ENCODE results near the gene PREX1.

PREX1 gene

DNA sequence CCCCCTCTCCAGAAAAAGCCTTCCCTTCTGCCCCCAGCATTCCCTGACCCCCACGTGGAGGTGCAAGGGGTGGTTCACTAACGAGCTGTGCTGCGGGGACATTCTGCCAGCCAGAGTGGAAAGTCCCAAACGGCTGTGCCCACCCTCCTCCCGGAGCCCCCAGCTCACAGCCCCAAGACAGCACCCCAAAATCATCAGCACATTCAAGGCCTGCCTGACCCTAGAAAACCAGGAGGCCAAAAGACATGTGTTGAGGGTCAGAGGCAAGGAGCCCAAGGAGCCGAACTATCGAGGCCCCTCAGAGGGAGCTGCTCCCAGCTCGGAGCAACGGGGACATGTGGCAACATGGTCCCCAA lies 197.9 kb downstream of the PREX1 start:
- DNase-seq = no peak

- DNase-seq = no peak
Measured at GRCh38 chr20:48629069-48629959, 198.5 kb downstream of the PREX1 start.

- DNase-seq = no peak
Measured at GRCh38 chr20:48627737-48628128, 200.1 kb downstream of the PREX1 start.

DNA sequence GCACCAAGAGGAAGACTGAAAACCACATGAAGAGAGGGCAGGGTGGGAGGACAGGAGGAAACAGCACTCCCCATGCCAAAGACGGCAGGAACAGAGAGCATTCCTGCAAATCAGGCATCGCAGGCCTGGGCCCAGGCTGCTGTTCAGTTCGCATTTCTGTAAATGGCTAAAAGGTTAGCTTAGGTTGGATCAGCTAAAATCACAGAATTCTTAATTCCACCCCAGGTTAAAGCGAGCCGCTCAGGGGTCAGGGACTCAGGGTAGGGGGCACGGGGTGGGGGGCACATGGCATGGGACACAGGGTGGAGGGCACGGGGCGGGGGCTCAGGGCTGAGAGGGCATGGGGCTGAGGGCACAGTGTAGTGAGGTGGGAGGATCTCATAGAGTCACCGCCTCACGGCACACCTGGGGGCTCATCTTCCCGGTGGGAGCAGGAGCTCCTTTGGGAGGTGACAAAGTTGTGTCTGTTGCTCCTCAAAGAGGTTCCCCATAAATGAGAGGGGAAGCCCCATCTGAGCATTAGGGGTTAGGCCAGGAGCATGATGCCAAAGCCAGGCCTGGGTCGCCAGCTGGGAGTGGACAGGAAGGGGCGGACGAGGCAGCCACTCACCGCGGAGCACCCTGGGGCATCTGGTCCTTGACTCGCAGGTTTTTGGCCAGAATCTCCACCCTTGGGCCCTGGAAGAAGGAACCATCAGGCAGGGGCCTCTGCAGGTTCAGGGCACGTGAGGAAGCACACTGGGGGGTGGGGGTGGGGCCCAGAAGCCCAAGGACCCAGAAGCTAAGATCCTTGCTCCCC lies 200.7 kb downstream of the PREX1 start:
- DNase-seq = no peak

GRCh38 chr20:48626226-48626937 lies 201.4 kb downstream of the PREX1 start:
- no peak for DNase-seq

GRCh38 chr20:48625136-48625900 lies 202.5 kb downstream of the PREX1 start:
- no peak for DNase-seq

DNA sequence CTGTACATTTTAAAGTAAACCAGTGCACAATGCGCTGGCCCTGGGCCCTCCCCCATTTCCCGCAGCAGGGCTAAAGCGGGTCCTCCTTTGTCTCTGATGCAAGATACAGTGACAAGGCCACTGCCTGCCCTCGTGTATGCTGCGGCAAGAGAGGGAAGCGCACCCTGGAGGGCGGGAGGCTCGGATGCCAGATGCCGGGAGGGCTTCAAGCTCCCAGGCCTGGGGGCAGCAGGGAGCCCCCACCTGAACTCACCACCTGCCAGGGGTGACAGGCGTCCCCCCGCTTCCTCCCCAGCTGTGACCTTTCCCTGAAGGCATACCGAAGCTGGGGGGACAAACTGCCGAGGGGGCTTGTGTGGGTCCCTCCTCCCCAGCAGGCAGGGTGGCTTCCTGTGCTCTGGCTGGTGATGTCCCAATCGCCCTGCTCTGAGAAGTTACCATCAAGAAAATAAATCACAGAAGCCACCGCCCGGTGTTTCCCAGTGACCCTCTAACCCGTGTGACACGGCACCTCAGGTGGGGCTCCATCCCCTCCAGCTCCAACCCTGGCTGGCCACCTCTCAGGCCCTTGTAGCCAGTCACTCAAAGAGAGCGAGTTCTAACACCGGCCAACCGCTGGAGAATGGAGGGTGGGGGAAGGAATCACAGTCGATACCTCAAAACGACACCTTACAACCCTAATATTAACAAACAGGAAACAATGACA lies 203.3 kb downstream of the PREX1 start:
- DNase-seq = no peak

GRCh38 chr20:48623906-48624265 lies 203.9 kb downstream of the PREX1 start:
- no peak for DNase-seq

DNA sequence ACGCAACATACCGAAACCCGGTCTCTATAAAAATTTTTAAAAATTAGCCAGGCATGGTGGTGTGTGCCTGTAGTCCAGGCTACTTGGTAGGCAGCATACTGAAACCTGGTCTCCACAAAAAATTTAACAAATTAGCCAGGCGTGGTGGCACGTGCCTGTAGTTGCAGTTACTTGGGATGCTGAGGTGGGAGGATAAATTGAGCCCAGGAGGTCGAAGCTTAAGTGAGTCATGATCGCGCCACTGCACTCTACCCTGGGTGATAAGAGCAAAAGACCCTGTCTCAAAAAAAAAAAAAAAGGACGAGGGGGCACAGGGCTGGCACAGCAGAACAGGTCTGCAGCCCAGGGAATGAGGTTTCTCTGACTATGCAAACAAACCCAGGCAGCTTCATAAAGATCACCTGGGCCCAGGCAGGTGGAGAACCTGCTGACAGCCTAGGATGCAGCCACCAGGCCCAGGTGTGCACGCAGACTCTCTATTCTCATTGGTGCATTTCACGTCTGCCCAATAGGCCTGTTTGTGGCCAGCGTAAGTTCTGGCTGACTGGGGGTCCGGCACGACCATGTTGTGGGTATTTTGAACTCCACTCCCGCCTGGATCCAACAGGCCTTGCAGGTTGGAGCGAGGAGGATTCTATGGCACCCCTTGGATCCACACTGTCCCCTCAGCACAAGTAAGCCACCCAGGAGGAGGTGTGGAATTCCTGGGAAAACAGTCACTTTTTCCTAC lies 204.5 kb downstream of the PREX1 start:
- no peak for DNase-seq

GRCh38 chr20:48622421-48622820 lies 205.4 kb downstream of the PREX1 start:
- no peak for DNase-seq

- no peak for DNase-seq
Measured at GRCh38 chr20:48621376-48622078, 206.3 kb downstream of the PREX1 start.

GRCh38 chr20:48620507-48621375 lies 207.1 kb downstream of the PREX1 start:
- peak; percentile 89 for DNase-seq

- DNase-seq = no peak
Measured at GRCh38 chr20:48620154-48620506, 207.7 kb downstream of the PREX1 start.

DNA sequence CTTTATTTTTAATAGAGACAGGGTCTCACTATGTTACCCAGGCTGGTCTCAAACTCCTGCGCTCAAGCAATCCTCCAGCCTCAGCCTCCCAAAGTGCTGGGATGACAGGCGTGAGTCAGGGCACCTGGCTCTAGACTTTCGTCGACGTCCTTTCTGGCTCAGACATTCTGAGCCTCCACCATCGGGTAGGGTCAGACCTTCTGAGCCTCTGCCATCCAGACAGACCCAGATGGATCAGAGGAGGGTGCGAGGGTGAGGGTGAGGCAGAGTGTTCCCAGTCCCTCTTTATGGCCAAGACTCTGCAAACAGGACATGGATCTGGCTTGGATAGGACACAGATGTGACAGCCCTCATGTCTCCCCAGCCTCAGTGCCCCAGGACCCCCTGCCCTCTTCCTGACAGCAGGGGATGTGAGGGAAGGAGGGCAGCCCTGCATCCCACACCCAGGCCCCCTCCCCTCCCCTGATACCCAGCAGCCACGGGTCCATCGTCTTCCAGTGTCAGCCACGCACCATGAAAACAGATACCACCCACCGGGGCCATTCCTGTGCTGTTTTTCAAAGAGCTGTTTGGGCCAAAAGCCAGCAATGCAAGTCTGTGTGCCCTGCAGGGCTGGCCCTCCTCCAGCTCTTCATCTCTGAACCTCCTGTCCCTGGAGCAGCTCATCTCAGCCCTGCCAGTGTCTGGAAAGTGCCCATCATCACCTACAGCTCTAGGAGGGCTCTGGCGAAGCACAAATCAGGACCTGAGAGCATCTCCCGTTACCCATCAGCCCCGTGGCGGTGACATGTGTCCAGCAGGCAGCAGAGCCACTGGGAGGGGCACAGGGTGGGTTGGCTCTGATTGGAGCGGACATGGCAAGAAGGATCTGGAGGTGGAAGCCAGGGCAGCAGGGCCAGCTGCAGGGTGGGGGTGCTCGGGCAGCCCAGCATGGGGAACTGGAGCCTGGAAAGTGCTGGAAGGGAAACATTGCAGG lies 208.4 kb downstream of the PREX1 start:
- peak; percentile 31 for DNase-seq

- no peak for DNase-seq
Measured at GRCh38 chr20:48618631-48619030, 209.2 kb downstream of the PREX1 start.

GRCh38 chr20:48618052-48618451 lies 209.7 kb downstream of the PREX1 start:
- DNase-seq = no peak

- no peak for DNase-seq
Measured at GRCh38 chr20:48617481-48617880, 210.3 kb downstream of the PREX1 start.

- DNase-seq = no peak
Measured at GRCh38 chr20:48616481-48616880, 211.3 kb downstream of the PREX1 start.

GRCh38 chr20:48615871-48616270 lies 211.9 kb downstream of the PREX1 start:
- no peak for DNase-seq

Data from DMS79 (cell line).